NT2/D1 (cell line): ENCODE measurements around the gene AMH.

Source experiments
- DNase-seq: peaks from one replicate; pipeline ENCODE4 v3.0.0-alpha.2; 2011; ENCODE audit warnings: low read depth, low spot score
- H3K27me3 ChIP-seq: 2 replicates; pipeline ENCODE4 v1.6.0; 2011; ENCODE audit warnings: mild to moderate bottlenecking; ENCODE audit not compliant: insufficient read length, insufficient read depth
- H3K36me3 ChIP-seq: 2 replicates; pipeline ENCODE4 v1.6.1; 2011; ENCODE audit warnings: mild to moderate bottlenecking, low read length, mixed read lengths; ENCODE audit not compliant: insufficient read depth, insufficient read length
- H3K4me1 ChIP-seq: 2 replicates; pipeline ENCODE4 v1.5.1; 2011; ENCODE audit not compliant: insufficient read depth, insufficient read length
- H3K4me3 ChIP-seq: 2 replicates; pipeline ENCODE4 v1.5.1; 2011; ENCODE audit warnings: low read depth; ENCODE audit not compliant: insufficient read length
- H3K9ac ChIP-seq: 2 replicates; pipeline ENCODE4 v1.6.0; 2011; ENCODE audit warnings: low read depth; ENCODE audit not compliant: insufficient read length
- H3K9me3 ChIP-seq: 2 replicates; pipeline ENCODE4 v1.5.1; 2011; ENCODE audit warnings: mild to moderate bottlenecking, low read length; ENCODE audit not compliant: insufficient read depth
- SUZ12 ChIP-seq: IDR thresholded peaks from 2 replicates; pipeline ENCODE4 v1.6.1; 2011; ENCODE audit not compliant: insufficient read length, insufficient read depth; ENCODE audit errors: extremely low read depth
- YY1 ChIP-seq: IDR thresholded peaks from 2 replicates; pipeline ENCODE4 v1.6.1; 2011; ENCODE audit not compliant: insufficient read length, insufficient read depth
- ZNF274 ChIP-seq: IDR thresholded peaks from 2 replicates; pipeline ENCODE4 v1.6.1; 2011; ENCODE audit warnings: mild to moderate bottlenecking, low read depth, low read length

Gene AMH

GRCh38 chr19:2207991-2208860 is 40.9 kb upstream of the AMH start:
- H3K4me3 ChIP-seq, result no peak overlapping the region
- DNase-seq, result no peak
- peaks cover 80% of the 10 kb centered on the region for H3K36me3 ChIP-seq
- TF ChIP-seq ZNF274 (no peak), YY1 (no peak), SUZ12 (no peak)
- H3K9me3 ChIP-seq, result no peaks in the 10 kb centered on the region
- H3K27me3 ChIP-seq, result no peaks in the 10 kb centered on the region
- peaks cover 24% of the 10 kb centered on the region for H3K4me1 ChIP-seq
- H3K9ac ChIP-seq, result peak overlapping the region; percentile 46

DNA sequence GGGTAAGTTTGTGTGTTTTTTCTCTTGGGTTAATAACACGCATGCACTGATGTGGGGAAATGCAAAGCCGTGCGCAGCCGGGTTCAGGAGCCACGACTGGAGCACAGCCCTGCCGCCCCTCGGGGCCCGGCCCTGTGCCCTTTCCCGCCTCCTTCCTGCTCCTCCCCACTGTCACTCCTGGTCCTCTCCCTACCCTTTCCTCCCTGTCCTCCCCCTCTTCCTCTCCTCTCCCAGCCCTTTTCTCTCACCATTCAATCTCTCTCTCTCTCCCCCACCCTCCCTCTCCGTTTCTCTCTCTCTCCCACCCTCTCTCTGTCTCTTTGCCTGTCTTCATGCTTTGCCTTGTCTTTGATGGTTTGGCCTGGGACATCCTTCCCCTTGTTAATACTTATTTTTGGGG is 40.1 kb upstream of the AMH start:
- Histone ChIP-seq H3K36me3 (peaks cover 80% of the 10 kb centered on the region), H3K4me3 (no peak overlapping the region), H3K4me1 (peaks cover 30% of the 10 kb centered on the region), H3K9ac (no peak overlapping the region), H3K27me3 (no peaks in the 10 kb centered on the region), H3K9me3 (no peaks in the 10 kb centered on the region)
- DNase-seq, result no peak
- TF ChIP-seq ZNF274, result no peak
- no peak for TF ChIP-seq YY1
- no peak for TF ChIP-seq SUZ12

DNA sequence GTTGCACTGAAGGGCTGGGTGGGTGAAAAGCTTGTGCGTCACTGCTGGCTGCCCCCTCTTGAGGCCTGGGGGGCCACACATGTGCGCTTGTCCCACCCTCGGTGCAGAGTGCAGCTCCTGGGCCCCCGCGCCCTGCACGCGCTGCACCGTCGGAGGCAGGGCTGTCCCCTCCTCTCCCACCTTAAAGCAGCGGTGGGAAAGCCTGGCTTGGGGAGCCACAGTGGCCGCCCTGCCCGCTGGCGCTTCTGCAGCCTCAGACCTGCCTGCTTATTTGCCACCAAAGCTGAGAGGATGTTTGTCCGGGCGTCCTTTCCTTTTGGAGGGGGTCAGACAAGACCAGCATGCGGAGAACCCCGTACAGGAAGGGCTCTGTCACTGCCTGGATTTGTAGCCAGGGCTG is 39.7 kb upstream of the AMH start:
- Histone ChIP-seq H3K27me3 (no peaks in the 10 kb centered on the region), H3K9ac (no peak overlapping the region)

GRCh38 chr19:2210206-2210605 is 38.9 kb upstream of the AMH start:
- no peak for DNase-seq
- Histone ChIP-seq H3K4me3 (no peak overlapping the region), H3K9ac (no peak overlapping the region), H3K36me3 (peaks cover 84% of the 10 kb centered on the region), H3K9me3 (no peaks in the 10 kb centered on the region), H3K4me1 (peaks cover 33% of the 10 kb centered on the region), H3K27me3 (no peaks in the 10 kb centered on the region)
- TF ChIP-seq YY1 (no peak), SUZ12 (no peak), ZNF274 (no peak)

More for the DNA sequence above, 39.7 kb upstream of the AMH start:
- no peak overlapping the region for H3K4me3 ChIP-seq
- no peaks in the 10 kb centered on the region for H3K9me3 ChIP-seq
- TF ChIP-seq SUZ12 (no peak), ZNF274 (no peak), YY1 (no peak)
- no peak for DNase-seq
- H3K36me3 ChIP-seq, result peaks cover 80% of the 10 kb centered on the region
- H3K4me1 ChIP-seq, result peaks cover 30% of the 10 kb centered on the region

DNA sequence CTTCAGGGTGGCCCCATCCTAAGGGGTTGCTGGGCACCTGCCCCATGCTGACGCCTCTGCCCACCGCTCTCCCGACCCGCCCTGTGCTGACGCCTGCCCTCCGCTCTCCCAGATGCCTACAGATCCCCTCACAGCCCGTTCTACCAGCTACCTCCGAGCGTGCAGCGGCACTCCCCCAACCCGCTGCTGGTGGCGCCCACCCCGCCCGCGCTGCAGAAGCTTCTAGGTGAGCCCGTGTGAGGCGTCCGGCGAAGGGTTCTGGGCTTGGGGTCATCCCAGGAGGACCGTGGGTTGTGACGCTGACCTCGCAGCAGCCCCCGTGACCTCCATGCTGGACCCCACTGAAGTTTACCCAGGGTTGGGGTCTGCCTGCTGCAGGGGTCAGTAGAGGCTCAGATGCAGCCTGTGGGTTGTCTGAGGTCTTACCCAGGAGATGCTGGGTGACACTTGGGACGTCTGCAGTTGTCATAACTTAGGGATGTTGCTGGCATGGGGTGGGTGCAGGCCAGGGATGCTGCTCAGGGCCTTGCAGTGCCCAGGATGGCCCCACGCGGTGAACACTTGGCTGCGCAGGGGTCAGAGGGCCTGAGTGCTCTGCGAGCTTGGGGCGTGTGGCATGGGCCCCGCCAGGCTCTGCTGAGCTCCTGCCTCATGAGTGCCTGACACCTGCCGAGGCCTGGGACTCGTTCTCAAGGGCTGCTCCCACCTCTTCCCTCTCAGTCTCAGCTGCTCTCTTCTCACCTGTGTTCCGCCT is 38.0 kb upstream of the AMH start:
- Histone ChIP-seq H3K4me3 (no peak overlapping the region), H3K9me3 (no peaks in the 10 kb centered on the region), H3K4me1 (peaks cover 34% of the 10 kb centered on the region), H3K9ac (no peak overlapping the region), H3K36me3 (peaks cover 94% of the 10 kb centered on the region), H3K27me3 (no peaks in the 10 kb centered on the region)
- DNase-seq, result no peak
- TF ChIP-seq YY1 (no peak), ZNF274 (no peak), SUZ12 (no peak)

DNA sequence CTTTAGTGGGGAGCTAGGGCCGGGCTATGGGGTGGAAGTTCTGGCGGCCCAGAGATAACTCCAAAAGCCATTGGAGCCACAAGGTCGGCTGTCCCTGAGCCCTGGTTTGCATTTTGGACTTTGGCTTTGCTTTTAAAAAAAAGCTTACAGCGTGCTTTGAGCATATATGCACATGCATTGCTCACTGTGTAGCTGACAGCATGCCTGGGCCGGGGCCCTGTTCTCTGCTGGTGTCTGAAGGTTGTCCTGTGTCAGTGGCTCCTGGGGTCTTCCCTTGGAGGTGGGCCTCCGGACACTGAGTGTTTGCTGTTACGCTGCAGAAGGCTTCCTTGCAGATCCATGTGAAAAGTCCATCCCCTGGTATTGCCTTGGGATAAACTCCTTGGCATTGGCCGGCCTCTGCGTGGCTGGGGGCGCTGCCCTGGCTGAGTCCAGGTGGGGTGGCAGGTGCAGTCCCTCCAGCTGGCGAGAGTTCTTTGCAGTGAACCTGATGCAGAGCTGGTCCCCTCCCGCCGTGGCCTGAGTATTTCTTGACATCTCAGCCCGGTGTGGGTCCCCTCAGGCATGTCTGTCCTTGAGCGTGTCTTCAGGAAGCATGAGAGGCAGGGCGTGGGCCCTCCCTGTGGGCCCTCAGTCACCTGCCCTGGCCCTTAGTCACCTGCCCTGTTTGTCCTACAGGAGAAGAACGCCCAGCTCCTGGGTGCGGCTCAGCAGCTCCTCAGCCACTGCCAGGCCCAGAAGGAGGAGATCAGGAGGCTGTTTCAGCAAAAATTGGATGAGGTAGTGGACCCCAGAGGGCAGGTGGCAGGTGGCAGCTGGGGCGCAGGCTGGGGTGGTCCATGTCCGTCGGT is 36.0 kb upstream of the AMH start:
- peaks cover 26% of the 10 kb centered on the region for H3K4me1 ChIP-seq
- no peak for TF ChIP-seq SUZ12
- no peak for TF ChIP-seq ZNF274
- no peak for TF ChIP-seq YY1
- no peaks in the 10 kb centered on the region for H3K9me3 ChIP-seq
- no peak overlapping the region for H3K4me3 ChIP-seq
- no peak for DNase-seq
- peaks cover 96% of the 10 kb centered on the region for H3K36me3 ChIP-seq
- no peaks in the 10 kb centered on the region for H3K27me3 ChIP-seq
- H3K9ac ChIP-seq, result no peak overlapping the region

- peaks cover 93% of the 10 kb centered on the region for H3K36me3 ChIP-seq
- H3K9ac ChIP-seq, result no peak overlapping the region
- H3K27me3 ChIP-seq, result no peaks in the 10 kb centered on the region
- H3K9me3 ChIP-seq, result no peaks in the 10 kb centered on the region
- TF ChIP-seq ZNF274 (no peak), SUZ12 (no peak), YY1 (no peak)
- DNase-seq, result no peak
- peaks cover 23% of the 10 kb centered on the region for H3K4me1 ChIP-seq
- no peak overlapping the region for H3K4me3 ChIP-seq
Observed at GRCh38 chr19:2213799-2214198, 35.3 kb upstream of the AMH start.
